Measurements from ENCODE around the gene PLBD1.

Gene PLBD1

DNA sequence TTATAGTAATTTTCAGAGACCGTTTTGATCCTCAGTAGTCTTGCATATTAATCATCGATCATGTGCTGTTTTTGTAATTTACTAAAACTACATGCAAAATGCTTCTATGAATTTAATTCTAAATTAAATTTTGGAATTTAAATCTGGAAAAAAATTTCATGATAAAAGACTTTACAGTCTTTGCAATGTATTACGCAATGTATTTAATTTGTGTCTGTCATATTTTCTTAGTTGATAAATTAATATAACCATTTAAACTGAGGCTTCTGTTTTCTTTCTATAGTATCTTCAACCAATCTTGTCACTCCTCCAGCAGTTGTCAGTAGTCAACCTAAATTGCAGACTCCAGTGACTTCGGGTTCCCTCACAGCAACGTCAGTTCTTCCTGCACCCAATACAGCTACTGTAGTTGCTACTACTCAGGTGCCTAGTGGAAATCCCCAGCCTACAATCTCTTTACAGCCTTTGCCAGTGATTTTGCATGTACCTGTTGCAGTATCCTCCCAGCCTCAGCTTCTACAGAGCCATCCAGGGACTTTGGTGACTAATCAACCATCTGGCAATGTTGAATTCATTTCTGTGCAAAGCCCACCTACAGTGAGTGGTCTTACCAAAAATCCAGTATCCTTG is 107.4 kb downstream of the PLBD1 start:
- H3K4me3 ChIP-seq: no peak overlapping the region
- H3K9me3 ChIP-seq (ENCODE audit: low read depth, low read length): no peaks in the 10 kb centered on the region
- DNase-seq (ENCODE audit: low read depth, low spot score): no peak
- peaks cover 77% of the 10 kb centered on the region for H3K36me3 ChIP-seq (ENCODE audit: insufficient read depth, low read length)
- no peak for TF ChIP-seq EZH2 (IDR thresholded peaks at IDR 0.05)
- TF ChIP-seq POLR2AphosphoS5 (IDR thresholded peaks at IDR 0.05; ENCODE audit: borderline replicate concordance, low read depth, low read length): no peak
- no peak for TF ChIP-seq FOXP2 (optimal IDR thresholded peaks at IDR 0.05; ENCODE audit: control extremely low read depth, extremely low read length, insufficient read depth)
- no peak overlapping the region for H3K9ac ChIP-seq (ENCODE audit: insufficient read length)
- H3K27ac ChIP-seq: no peak overlapping the region

GRCh38 chr12:14454098-14454907 is 113.4 kb downstream of the PLBD1 start:
- no peak for TF ChIP-seq FOXP2 (optimal IDR thresholded peaks at IDR 0.05; ENCODE audit: control extremely low read depth, extremely low read length, insufficient read depth)
- peak; percentile 26 for DNase-seq (ENCODE audit: low read depth, low spot score)
- no peak overlapping the region for H3K27ac ChIP-seq
- no peak overlapping the region for H3K4me3 ChIP-seq
- H3K9ac ChIP-seq (ENCODE audit: insufficient read length): no peak overlapping the region
- no peaks in the 10 kb centered on the region for H3K9me3 ChIP-seq (ENCODE audit: low read depth, low read length)
- peaks cover 71% of the 10 kb centered on the region for H3K36me3 ChIP-seq (ENCODE audit: insufficient read depth, low read length)

Data from SK-N-MC (cell line).